ENCODE data around the gene TNFRSF1A. TPM values are rescaled to one million over a fixed set of nuclear protein-coding genes. Genes with fewer than 3 reads are reported as not detected.
A peak's percentile ranks its signal among the peaks of the same experiment; 100 is the strongest.

The TNFRSF1A gene
- total and polyA plus RNA-seq, 2 of the 13 experiments (the other 11 are each of a cell fraction or from before 2014, with no cell fraction given): 41.5 to 61.2 TPM

DNA sequence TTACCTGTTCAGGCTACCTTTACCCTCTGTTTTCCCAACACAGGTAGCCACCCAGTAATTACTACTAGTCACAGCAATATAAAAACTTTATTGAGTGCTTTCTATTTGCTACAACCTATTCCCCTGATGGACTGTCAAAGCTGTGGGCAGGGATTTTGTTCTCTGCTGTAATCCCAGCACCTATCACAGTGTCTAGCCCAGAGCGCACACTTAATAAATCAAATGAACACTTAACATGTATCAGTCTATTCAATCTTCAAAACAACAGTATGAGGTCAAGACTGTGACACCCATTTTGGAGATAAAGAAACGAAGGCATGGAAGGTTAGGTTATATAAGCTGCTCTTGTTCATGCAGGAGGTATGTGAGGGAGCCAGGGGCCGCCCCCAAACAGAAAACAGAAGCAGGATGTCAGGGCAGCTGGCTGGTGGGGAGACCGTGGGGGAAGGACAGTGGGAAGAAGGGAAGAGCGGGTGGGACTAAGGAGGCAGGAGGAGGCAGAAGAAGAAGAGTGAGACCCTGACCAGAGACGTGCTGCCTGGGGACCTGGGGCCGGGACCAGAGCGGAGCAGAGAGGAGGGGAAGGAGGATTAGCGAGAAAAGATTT, 1.7 kb downstream of the TNFRSF1A start (continued):
- TF ChIP-seq, protein P1, sequence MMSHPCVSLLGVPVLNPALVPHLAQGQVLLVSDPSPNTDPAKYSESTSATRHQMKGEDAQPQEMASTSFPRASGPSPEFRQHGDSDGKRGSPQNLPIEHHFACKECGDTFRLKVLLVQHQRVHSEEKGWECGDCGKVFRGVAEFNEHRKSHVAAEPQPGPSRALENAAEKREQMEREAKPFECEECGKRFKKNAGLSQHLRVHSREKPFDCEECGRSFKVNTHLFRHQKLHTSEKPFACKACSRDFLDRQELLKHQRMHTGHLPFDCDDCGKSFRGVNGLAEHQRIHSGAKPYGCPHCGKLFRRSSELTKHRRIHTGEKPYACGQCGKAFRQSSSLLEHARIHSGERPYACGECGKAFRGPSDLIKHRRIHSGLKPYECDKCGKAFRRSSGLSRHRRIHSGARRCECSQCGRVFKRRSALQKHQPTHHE (CRISPR knock-in tag; IDR thresholded peaks at IDR 0.05; ENCODE audit: borderline replicate concordance): no peak
- TF ChIP-seq AGO2 (optimal IDR thresholded peaks at IDR 0.05; ENCODE audit: low read depth, low read length): no peak
- peak; percentile 54 for TF ChIP-seq POLR2G (IDR thresholded peaks at IDR 0.05; ENCODE audit: low read depth, low read length)
- no peak for TF ChIP-seq PPARG (CRISPR knock-in tag; conservative IDR thresholded peaks at IDR 0.05)
- TF ChIP-seq FOSL2 (CRISPR knock-in tag; IDR thresholded peaks at IDR 0.05): peak; percentile 35; the same call in 1 of the 2 replicates
- no peak for TF ChIP-seq ZNF7 (CRISPR knock-in tag; IDR thresholded peaks at IDR 0.05)
- TF ChIP-seq HDAC1 (CRISPR knock-in tag; IDR thresholded peaks at IDR 0.05): 0 out of 2 replicates have a peak, but pooled peaks have one; percentile 7
- TF ChIP-seq SIX4 (CRISPR knock-in tag; IDR thresholded peaks at IDR 0.05): no peak
- TF ChIP-seq ZNF343 (CRISPR knock-in tag; IDR thresholded peaks at IDR 0.05): no peak
- peak; percentile 13; the same call in 1 of the 2 replicates for TF ChIP-seq SALL1 (CRISPR knock-in tag; IDR thresholded peaks at IDR 0.05)
- TF ChIP-seq, protein P2, sequence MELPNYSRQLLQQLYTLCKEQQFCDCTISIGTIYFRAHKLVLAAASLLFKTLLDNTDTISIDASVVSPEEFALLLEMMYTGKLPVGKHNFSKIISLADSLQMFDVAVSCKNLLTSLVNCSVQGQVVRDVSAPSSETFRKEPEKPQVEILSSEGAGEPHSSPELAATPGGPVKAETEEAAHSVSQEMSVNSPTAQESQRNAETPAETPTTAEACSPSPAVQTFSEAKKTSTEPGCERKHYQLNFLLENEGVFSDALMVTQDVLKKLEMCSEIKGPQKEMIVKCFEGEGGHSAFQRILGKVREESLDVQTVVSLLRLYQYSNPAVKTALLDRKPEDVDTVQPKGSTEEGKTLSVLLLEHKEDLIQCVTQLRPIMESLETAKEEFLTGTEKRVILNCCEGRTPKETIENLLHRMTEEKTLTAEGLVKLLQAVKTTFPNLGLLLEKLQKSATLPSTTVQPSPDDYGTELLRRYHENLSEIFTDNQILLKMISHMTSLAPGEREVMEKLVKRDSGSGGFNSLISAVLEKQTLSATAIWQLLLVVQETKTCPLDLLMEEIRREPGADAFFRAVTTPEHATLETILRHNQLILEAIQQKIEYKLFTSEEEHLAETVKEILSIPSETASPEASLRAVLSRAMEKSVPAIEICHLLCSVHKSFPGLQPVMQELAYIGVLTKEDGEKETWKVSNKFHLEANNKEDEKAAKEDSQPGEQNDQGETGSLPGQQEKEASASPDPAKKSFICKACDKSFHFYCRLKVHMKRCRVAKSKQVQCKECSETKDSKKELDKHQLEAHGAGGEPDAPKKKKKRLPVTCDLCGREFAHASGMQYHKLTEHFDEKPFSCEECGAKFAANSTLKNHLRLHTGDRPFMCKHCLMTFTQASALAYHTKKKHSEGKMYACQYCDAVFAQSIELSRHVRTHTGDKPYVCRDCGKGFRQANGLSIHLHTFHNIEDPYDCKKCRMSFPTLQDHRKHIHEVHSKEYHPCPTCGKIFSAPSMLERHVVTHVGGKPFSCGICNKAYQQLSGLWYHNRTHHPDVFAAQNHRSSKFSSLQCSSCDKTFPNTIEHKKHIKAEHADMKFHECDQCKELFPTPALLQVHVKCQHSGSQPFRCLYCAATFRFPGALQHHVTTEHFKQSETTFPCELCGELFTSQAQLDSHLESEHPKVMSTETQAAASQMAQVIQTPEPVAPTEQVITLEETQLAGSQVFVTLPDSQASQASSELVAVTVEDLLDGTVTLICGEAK (IDR thresholded peaks at IDR 0.05): no peak
- TF ChIP-seq, protein P2 (CRISPR knock-in tag; IDR thresholded peaks at IDR 0.05): peak; percentile 73; the same call in 1 of the 2 replicates
- TF ChIP-seq ZBTB20 (CRISPR knock-in tag; IDR thresholded peaks at IDR 0.05; ENCODE audit: borderline replicate concordance, low read depth): no peak
- TF ChIP-seq, protein P3, sequence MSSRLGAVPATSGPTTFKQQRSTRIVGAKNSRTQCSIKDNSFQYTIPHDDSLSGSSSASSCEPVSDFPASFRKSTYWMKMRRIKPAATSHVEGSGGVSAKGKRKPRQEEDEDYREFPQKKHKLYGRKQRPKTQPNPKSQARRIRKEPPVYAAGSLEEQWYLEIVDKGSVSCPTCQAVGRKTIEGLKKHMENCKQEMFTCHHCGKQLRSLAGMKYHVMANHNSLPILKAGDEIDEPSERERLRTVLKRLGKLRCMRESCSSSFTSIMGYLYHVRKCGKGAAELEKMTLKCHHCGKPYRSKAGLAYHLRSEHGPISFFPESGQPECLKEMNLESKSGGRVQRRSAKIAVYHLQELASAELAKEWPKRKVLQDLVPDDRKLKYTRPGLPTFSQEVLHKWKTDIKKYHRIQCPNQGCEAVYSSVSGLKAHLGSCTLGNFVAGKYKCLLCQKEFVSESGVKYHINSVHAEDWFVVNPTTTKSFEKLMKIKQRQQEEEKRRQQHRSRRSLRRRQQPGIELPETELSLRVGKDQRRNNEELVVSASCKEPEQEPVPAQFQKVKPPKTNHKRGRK (CRISPR knock-in tag; IDR thresholded peaks at IDR 0.05): no peak
- TF ChIP-seq TEAD3 (CRISPR knock-in tag; optimal IDR thresholded peaks at IDR 0.05; ENCODE audit: borderline replicate concordance): peak; percentile 16
- TF ChIP-seq ZNF501 (CRISPR knock-in tag; IDR thresholded peaks at IDR 0.05): peak; percentile 72; the same call in 1 of the 2 replicates
- TF ChIP-seq ZMAT3 (CRISPR knock-in tag; conservative IDR thresholded peaks at IDR 0.05): 0 out of 2 replicates have a peak, but pooled peaks have one; percentile 34
- no peak; the same call in 1 of the 2 replicates for TF ChIP-seq ZNF652 (CRISPR knock-in tag; IDR thresholded peaks at IDR 0.05; ENCODE audit: borderline replicate concordance, low read depth)
- TF ChIP-seq BHLHE40 (IDR thresholded peaks at IDR 0.05; ENCODE audit: low read length): no peak
- no peak for TF ChIP-seq SKI (IDR thresholded peaks at IDR 0.05; ENCODE audit: partially characterized antibody)
